Muscle layer of colon (tissue), 2 donors: ENCODE data around the gene TMEM123.
A peak's percentile ranks its signal among the peaks of the same experiment; 100 is the strongest.

ENCODE experiments used
- H3K27ac ChIP-seq: one replicate; pipeline ENCODE4 v1.7.0; 2013; ENCODE audit warnings: low read depth, mild to moderate bottlenecking, low read length, moderate library complexity
- H3K27me3 ChIP-seq, 2 donors: one replicate each; pipeline ENCODE4 v1.7.0; 2013; ENCODE audit warnings: low read length in 2 of 2, mild to moderate bottlenecking in 2 of 2; ENCODE audit not compliant: insufficient read depth in 2 of 2, control insufficient read depth in 1 of 2
- H3K36me3 ChIP-seq: one replicate; pipeline ENCODE4 v1.7.0; 2013; ENCODE audit warnings: mild to moderate bottlenecking, low read length; ENCODE audit not compliant: insufficient read depth
- H3K4me1 ChIP-seq: one replicate; pipeline ENCODE4 v1.7.0; 2013; ENCODE audit warnings: mild to moderate bottlenecking, low read length; ENCODE audit not compliant: insufficient read depth
- H3K4me3 ChIP-seq, 2 donors: one replicate each; pipeline ENCODE4 v1.7.0; 2013; ENCODE audit warnings: low read length in 2 of 2, low read depth in 1 of 2, mild to moderate bottlenecking in 1 of 2, moderate library complexity in 1 of 2
- H3K9ac ChIP-seq: one replicate; pipeline ENCODE4 v1.7.0; 2013; ENCODE audit warnings: low read length
- H3K9me3 ChIP-seq: one replicate; pipeline ENCODE4 v1.7.0; 2013; ENCODE audit warnings: mild to moderate bottlenecking, low read length
- donor health status: abdominal sarcoma.
- donor health status: Adenocarcinoma of cecum.

TMEM123 gene

DNA sequence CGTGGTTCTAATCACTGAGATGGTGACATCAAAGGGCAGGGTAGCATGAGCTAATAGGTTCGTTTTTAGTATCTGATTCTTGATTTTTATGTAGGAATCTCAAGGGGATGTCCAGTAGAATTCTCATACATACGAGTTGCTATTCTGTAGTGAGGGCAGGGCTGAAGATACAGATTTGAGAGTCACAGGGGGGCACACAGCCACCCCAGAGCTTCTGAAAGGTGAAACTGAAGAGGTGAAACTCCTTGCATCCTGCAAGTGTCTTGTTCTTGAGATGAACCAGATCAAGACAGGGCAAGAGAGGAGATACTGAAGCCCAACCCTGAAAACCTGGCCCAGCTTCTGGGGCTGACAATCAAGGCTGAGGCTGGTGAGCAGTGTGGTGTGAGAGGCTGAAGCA lies 35.6 kb upstream of the TMEM123 start:
- Histone ChIP-seq H3K27me3 (no peaks in the 10 kb centered on the region), H3K36me3 (no peaks in the 10 kb centered on the region), H3K4me3 (no peak overlapping the region), H3K4me1 (no peaks in the 10 kb centered on the region), H3K27ac (no peak overlapping the region), H3K9ac (no peak overlapping the region), H3K9me3 (no peaks in the 10 kb centered on the region)

DNA sequence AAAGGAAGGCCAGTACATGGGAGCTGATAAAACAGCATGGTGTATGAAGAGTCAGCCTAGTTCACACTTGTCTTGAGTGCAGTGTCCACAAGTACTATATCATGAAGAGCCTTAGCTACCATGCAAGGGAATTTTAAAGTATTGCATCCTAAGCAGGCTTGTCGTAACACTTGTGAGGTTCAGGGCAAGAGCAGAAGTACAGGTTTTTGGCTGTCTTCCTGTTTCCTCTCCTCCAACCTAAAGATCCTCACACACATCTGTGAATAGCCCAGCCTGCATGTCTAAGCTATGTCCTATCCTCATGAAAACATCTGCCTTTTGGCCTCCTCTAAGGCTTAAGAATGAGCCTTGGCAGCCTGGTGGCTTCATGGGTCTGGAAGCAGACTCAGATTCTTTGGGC lies 34.6 kb upstream of the TMEM123 start:
- no peaks in the 10 kb centered on the region for H3K36me3 ChIP-seq
- no peaks in the 10 kb centered on the region for H3K9me3 ChIP-seq
- no peak overlapping the region for H3K4me3 ChIP-seq
- H3K27me3 ChIP-seq = no peaks in the 10 kb centered on the region
- H3K4me1 ChIP-seq = no peaks in the 10 kb centered on the region
- no peak overlapping the region for H3K27ac ChIP-seq
- H3K9ac ChIP-seq = no peak overlapping the region

DNA sequence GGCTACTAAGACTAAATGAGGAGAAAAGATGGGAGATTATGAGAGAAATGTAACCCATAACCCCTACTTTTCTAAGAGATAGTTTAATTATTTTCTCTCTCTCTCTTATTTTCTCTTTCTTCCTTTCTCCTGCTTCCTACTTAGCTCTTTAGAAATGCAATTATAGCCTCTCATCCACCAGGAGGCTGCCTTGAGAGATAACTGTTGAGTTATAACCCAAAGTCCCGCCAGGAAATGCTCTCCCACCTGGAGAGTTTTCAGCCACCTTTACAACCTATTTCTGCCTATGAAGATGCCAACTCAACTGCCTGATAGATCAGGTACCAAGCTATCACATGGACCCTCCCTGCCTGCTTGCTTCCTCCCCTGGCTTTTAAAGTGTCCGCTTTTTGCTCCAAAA lies 34.0 kb upstream of the TMEM123 start:
- Histone ChIP-seq H3K27me3 (no peaks in the 10 kb centered on the region), H3K4me1 (no peaks in the 10 kb centered on the region), H3K36me3 (no peaks in the 10 kb centered on the region), H3K27ac (no peak overlapping the region), H3K4me3 (no peak overlapping the region), H3K9ac (no peak overlapping the region), H3K9me3 (no peaks in the 10 kb centered on the region)

DNA sequence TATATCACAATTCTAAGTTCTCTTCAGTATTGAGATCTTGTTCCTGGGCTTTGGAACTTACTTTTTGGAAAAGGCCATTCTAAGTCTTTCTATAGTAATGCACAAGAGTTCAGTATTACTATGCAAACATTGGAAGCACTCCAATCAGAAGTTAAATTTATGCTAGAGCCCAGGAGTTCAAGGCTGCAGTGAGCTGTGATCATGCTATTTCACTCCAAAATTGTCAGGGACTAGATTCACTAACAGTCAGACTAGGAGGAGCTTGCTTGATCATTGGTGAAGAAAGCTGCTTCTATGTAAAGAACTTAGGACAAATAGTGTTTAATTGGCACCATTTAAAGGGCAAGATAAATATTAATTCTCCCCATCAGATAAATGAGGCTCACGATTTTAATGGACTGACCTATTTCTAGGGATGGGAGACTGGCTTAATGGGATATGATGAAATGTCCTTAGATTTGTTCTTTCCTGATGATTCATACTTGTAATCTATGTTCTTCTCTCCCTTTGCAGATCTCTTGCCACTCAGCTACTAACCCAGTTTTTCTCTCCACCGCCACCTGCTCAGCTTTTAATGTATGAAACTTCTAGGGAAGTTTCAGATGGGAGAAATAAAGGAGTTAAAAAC lies 32.6 kb upstream of the TMEM123 start:
- Histone ChIP-seq H3K36me3 (no peaks in the 10 kb centered on the region), H3K4me1 (no peaks in the 10 kb centered on the region), H3K27ac (no peak overlapping the region), H3K27me3 (no peaks in the 10 kb centered on the region), H3K4me3 (no peak overlapping the region), H3K9ac (no peak overlapping the region), H3K9me3 (no peaks in the 10 kb centered on the region)

DNA sequence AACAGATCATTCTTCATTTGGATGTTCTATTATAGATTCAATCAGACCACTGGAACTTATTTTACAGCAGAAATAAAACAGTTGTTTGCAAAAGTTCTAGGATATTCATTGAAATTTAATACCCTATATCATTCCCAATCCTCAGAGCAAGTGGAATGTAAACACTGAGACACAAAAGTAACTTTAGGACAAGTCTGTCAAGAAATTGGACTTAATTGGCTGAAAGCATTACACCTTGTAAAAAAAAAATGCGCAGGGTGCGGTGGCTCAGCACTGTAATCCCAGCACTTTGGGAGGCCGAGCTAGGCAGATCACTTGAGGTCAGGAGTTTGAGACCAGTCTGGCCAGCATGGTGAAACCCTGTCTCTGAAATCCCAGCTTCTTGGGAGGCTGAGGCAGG lies 29.9 kb upstream of the TMEM123 start:
- no peaks in the 10 kb centered on the region for H3K27me3 ChIP-seq
- H3K4me3 ChIP-seq = no peak overlapping the region
- peaks cover 4% of the 10 kb centered on the region for H3K4me1 ChIP-seq
- no peaks in the 10 kb centered on the region for H3K9me3 ChIP-seq
- H3K36me3 ChIP-seq = no peaks in the 10 kb centered on the region
- H3K9ac ChIP-seq = no peak overlapping the region
- H3K27ac ChIP-seq = no peak overlapping the region

DNA sequence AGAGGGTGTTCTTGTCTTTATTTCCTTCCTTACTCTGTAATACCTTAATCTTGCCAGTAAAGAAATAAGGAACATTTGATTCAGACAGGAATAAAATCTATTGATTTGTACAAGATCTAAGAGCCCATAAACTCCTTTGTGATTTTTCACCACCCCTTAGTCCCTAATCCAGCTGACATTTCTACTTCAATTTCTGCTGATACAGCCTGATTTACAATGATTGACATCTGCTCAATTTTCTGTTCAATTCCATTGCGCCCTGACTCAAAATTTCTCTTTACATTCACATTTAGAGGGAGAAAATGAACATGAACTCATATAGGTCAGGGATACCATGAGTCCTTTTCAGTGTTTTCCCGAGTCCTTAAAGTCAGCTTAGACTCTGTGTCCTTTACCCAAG lies 27.2 kb upstream of the TMEM123 start:
- Histone ChIP-seq H3K27ac (no peak overlapping the region), H3K9me3 (no peaks in the 10 kb centered on the region), H3K4me3 (no peak overlapping the region)

DNA sequence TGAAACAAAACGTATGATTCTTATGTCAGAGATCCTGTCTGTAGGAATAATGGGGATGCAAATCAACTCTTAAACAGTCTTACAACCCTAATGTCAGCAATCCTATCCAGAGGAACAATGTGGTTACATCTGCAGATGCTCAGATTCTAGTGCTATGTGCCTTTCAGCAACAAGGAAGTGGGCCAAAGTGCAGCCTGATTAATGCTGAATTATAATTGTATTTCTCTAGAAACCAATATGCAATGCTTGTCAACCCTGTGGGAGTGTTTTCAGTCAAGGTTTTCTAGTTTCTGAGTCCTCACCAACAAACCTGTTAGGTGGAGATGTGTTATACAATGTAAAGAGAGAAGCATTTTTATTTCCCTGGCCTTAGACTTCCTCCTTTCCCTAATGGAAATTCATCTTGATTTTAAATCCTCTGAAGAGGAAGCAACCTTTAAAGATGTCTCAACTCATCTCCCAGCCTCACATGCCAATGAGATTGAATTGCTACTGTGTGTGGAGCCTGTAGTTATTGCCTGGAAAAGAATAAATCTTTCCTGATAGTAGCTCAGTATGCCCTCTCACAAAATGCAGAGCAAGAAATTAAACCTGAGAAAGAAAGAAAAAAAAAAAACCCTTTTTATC lies 26.2 kb upstream of the TMEM123 start:
- Histone ChIP-seq H3K27me3 (no peaks in the 10 kb centered on the region), H3K4me3 (no peak overlapping the region), H3K36me3 (no peaks in the 10 kb centered on the region), H3K9ac (no peak overlapping the region), H3K27ac (no peak overlapping the region), H3K4me1 (peaks cover 13% of the 10 kb centered on the region), H3K9me3 (no peaks in the 10 kb centered on the region)

More for the DNA sequence above, 27.2 kb upstream of the TMEM123 start:
- no peaks in the 10 kb centered on the region for H3K27me3 ChIP-seq
- H3K36me3 ChIP-seq = no peaks in the 10 kb centered on the region
- H3K4me1 ChIP-seq = peaks cover 11% of the 10 kb centered on the region
- H3K9ac ChIP-seq = no peak overlapping the region

DNA sequence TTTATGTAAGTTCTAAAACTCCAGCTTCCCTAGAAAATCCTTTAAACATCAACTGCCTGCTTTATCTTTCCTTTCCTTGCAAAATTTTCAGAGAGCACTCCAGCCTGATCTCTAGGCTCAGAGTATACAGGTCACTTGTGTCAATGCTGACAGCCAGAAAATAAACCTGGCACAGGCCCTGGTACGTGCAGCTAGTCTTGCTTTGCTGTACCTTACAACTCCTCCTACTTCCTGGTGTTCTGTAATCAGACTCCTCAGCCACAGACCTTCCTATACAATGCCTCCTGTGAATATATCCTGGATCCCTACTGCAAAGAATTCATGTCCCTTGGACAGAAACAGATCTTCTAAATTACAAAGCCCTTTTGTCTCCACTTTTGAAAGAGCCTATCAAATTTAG lies 24.2 kb upstream of the TMEM123 start:
- peaks cover 25% of the 10 kb centered on the region for H3K4me1 ChIP-seq
- H3K27ac ChIP-seq = peak overlapping the region; percentile 51
- H3K9me3 ChIP-seq = no peaks in the 10 kb centered on the region
- no peak overlapping the region for H3K9ac ChIP-seq
- no peak overlapping the region for H3K4me3 ChIP-seq
- H3K27me3 ChIP-seq = no peaks in the 10 kb centered on the region
- no peaks in the 10 kb centered on the region for H3K36me3 ChIP-seq

DNA sequence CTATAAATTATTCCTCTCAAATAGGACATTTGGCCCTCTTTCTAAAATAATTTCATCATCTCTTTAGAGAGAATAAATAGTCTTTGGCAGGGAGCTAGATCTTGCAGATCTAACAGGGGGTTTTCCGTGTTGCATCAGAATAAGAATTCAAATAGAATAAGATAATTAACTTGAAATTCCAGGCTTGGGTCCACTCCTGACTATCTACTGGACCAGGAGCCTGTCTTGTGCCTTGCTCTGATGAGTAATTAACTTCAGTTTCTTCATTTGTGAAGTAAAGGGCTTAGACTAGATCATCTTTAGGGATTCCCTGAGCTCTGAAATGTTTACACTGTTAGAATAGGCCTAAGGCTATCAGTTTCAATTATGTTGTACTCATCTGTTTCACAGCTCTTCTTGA lies 23.5 kb upstream of the TMEM123 start:
- no peak overlapping the region for H3K4me3 ChIP-seq
- peaks cover 33% of the 10 kb centered on the region for H3K4me1 ChIP-seq
- no peak overlapping the region for H3K9ac ChIP-seq
- H3K27me3 ChIP-seq = no peaks in the 10 kb centered on the region
- H3K36me3 ChIP-seq = no peaks in the 10 kb centered on the region
- H3K9me3 ChIP-seq = no peaks in the 10 kb centered on the region
- H3K27ac ChIP-seq = no peak overlapping the region

DNA sequence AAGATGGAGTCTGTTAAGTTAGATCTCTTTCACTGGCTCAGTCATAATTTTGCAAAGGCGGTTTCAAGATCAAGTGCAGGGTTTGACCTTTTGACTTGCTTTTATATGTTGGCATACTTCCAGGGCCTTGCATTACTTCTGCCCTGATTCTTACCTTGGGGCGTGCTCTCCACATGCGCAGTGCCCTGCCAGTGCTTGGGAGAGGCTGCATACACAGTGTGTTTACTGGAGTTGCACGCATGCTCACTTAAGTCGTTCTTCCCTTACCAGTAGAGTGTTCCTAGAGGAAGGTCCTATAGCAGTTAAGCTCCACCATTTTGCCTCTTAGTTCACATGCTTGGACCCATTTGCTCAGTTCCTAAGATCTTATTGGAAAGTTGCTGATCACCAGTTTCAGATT lies 21.0 kb upstream of the TMEM123 start:
- no peaks in the 10 kb centered on the region for H3K9me3 ChIP-seq
- peak overlapping the region; percentile 27 for H3K27ac ChIP-seq
- H3K4me1 ChIP-seq = peaks cover 56% of the 10 kb centered on the region
- H3K36me3 ChIP-seq = no peaks in the 10 kb centered on the region
- no peak overlapping the region for H3K4me3 ChIP-seq
- H3K27me3 ChIP-seq = no peaks in the 10 kb centered on the region
- no peak overlapping the region for H3K9ac ChIP-seq

DNA sequence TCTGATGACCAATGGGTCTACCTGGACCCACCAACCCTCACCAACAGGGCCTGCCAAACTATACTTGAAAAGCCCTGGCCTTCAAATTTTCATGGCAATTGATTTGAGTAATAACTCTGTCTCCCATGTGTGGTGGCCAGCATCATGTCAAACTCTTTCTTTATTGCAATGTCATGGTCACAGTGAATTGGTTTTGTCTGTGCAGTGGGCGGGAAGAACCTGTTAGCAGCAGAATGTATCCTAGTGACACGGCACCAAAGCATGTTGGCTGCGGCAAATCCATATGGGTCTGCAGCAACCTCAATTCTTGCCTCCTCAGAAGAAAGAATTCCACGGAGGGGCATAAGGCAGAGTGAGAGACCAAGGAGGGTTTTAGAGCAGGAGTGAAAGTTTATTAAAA lies 19.6 kb upstream of the TMEM123 start:
- peak overlapping the region; percentile 19 for H3K27ac ChIP-seq
- H3K9me3 ChIP-seq = no peaks in the 10 kb centered on the region
- H3K36me3 ChIP-seq = no peaks in the 10 kb centered on the region
- H3K9ac ChIP-seq = no peak overlapping the region
- H3K4me3 ChIP-seq = no peak overlapping the region
- peaks cover 67% of the 10 kb centered on the region for H3K4me1 ChIP-seq
- H3K27me3 ChIP-seq = no peaks in the 10 kb centered on the region

DNA sequence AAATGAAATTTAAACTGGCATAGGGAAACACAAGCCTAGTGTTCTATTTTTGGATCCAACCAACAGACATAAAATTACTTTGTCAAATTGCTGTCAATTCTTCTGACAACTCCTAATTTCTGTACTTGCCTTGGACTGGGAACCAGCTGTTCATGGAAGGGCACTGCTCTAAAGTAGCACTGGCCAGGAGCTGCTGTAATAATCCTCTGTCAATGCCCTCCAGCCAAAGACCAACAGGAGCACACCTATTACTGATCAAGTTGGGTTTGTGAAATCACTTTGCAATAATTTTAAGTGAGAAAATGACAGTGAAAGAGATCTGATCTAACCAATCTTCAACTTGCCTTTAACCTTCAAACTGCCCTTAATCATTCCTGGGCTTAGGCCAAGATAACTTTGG lies 18.9 kb upstream of the TMEM123 start:
- Histone ChIP-seq H3K9me3 (no peaks in the 10 kb centered on the region), H3K4me1 (peaks cover 73% of the 10 kb centered on the region), H3K4me3 (no peak overlapping the region), H3K27me3 (no peaks in the 10 kb centered on the region), H3K9ac (no peak overlapping the region), H3K36me3 (no peaks in the 10 kb centered on the region), H3K27ac (no peak overlapping the region)
